Measurements from ENCODE around the gene NACC2. TPM values are rescaled to one million over a fixed set of nuclear protein-coding genes. Genes with fewer than 3 reads are reported as not detected.
A peak's percentile ranks its signal among the peaks of the same experiment; 100 is the strongest.

The NACC2 gene
- total and polyA plus RNA-seq, 2 experiments from 2014 or later = 3.8 to 20.8 TPM

GRCh38 chr9:136086951-136087740 is 7.9 kb downstream of the NACC2 start:
- peaks cover 13% of the 10 kb centered on the region for H3K79me2 ChIP-seq (replicated peaks; ENCODE audit: insufficient read depth)
- H3K4me2 ChIP-seq = no peak overlapping the region
- ATAC-seq = no peak
- no peak overlapping the region; the same call in 1 of the 2 replicates for H3K27ac ChIP-seq (ENCODE audit: low read depth)
- no peak overlapping the region for H2AFZ ChIP-seq
- Mint-ChIP-seq H3K27ac (peak overlapping the region; percentile 5; the same call in 1 of the 2 replicates), H3K9me3 (no peaks in the 10 kb centered on the region), H3K4me3 (no peak overlapping the region), H3K27me3 (ENCODE audit: insufficient read depth, low read depth, poor library complexity) (peaks cover 10% of the 10 kb centered on the region), H3K4me1 (peaks cover 26% of the 10 kb centered on the region), H3K36me3 (ENCODE audit: low read depth) (no peaks in the 10 kb centered on the region)
- H3K4me3 ChIP-seq = no peak overlapping the region
- no peaks in the 10 kb centered on the region for H3K27me3 ChIP-seq (ENCODE audit: insufficient read depth)
- TF ChIP-seq ZNF114 (CRISPR knock-in tag; IDR thresholded peaks at IDR 0.05) (no peak), EZH2 (IDR thresholded peaks at IDR 0.05; ENCODE audit: low read depth, unreplicated experiment) (no peak), REST (IDR thresholded peaks at IDR 0.05; ENCODE audit: unreplicated experiment) (no peak)
- no peaks in the 10 kb centered on the region for H4K20me1 ChIP-seq (replicated peaks; ENCODE audit: insufficient read depth)
- DNase-seq (ENCODE audit: low spot score) = no peak
- no peaks in the 10 kb centered on the region for H3K9me2 ChIP-seq (ENCODE audit: insufficient read depth)
- H3K4me1 ChIP-seq (ENCODE audit: insufficient read depth) = peaks cover 21% of the 10 kb centered on the region
- no peaks in the 10 kb centered on the region for H3F3A ChIP-seq (replicated peaks; ENCODE audit: low read depth)
- H3K36me3 ChIP-seq (ENCODE audit: insufficient read depth) = no peaks in the 10 kb centered on the region

GRCh38 chr9:136086213-136086881 is 8.7 kb downstream of the NACC2 start:
- Histone ChIP-seq H4K20me1 (replicated peaks; ENCODE audit: insufficient read depth) (no peaks in the 10 kb centered on the region), H3K4me3 (no peak overlapping the region), H3K27me3 (ENCODE audit: insufficient read depth) (no peaks in the 10 kb centered on the region), H3K4me1 (ENCODE audit: insufficient read depth) (peaks cover 21% of the 10 kb centered on the region), H3F3A (replicated peaks; ENCODE audit: low read depth) (no peaks in the 10 kb centered on the region), H3K79me2 (replicated peaks; ENCODE audit: insufficient read depth) (peaks cover 13% of the 10 kb centered on the region), H3K27ac (ENCODE audit: low read depth) (no peak overlapping the region), H3K4me2 (no peak overlapping the region), H3K36me3 (ENCODE audit: insufficient read depth) (no peaks in the 10 kb centered on the region), H2AFZ (no peak overlapping the region), H3K9me2 (ENCODE audit: insufficient read depth) (no peaks in the 10 kb centered on the region)
- H3K4me3 Mint-ChIP-seq = no peak overlapping the region
- H3K4me1 Mint-ChIP-seq = peaks cover 21% of the 10 kb centered on the region
- peak overlapping the region; percentile 5; the same call in 1 of the 2 replicates for H3K27ac Mint-ChIP-seq
- DNase-seq (ENCODE audit: low spot score) (no peak), ATAC-seq (peak; percentile 14)
- peaks cover 6% of the 10 kb centered on the region for H3K27me3 Mint-ChIP-seq (ENCODE audit: insufficient read depth, low read depth, poor library complexity)
- no peaks in the 10 kb centered on the region for H3K36me3 Mint-ChIP-seq (ENCODE audit: low read depth)
- H3K9me3 Mint-ChIP-seq = no peaks in the 10 kb centered on the region
- TF ChIP-seq ZNF114 (CRISPR knock-in tag; IDR thresholded peaks at IDR 0.05) = no peak
- TF ChIP-seq EZH2 (IDR thresholded peaks at IDR 0.05; ENCODE audit: low read depth, unreplicated experiment) = no peak

- H3K4me2 ChIP-seq = no peak overlapping the region
- Mint-ChIP-seq H3K27ac (no peak overlapping the region), H3K4me1 (peaks cover 20% of the 10 kb centered on the region), H3K4me3 (no peak overlapping the region), H3K36me3 (ENCODE audit: low read depth) (no peaks in the 10 kb centered on the region), H3K9me3 (no peaks in the 10 kb centered on the region), H3K27me3 (ENCODE audit: insufficient read depth, low read depth, poor library complexity) (peaks cover 7% of the 10 kb centered on the region)
- no peaks in the 10 kb centered on the region for H3K27me3 ChIP-seq (ENCODE audit: insufficient read depth)
- DNase-seq (ENCODE audit: low spot score) (no peak), ATAC-seq (no peak)
- H3F3A ChIP-seq (replicated peaks; ENCODE audit: low read depth) = no peaks in the 10 kb centered on the region
- H2AFZ ChIP-seq = no peak overlapping the region
- no peak overlapping the region for H3K4me3 ChIP-seq
- H3K27ac ChIP-seq (ENCODE audit: low read depth) = no peak overlapping the region
- no peaks in the 10 kb centered on the region for H3K36me3 ChIP-seq (ENCODE audit: insufficient read depth)
- H3K79me2 ChIP-seq (replicated peaks; ENCODE audit: insufficient read depth) = peaks cover 13% of the 10 kb centered on the region
- H4K20me1 ChIP-seq (replicated peaks; ENCODE audit: insufficient read depth) = no peaks in the 10 kb centered on the region
- no peaks in the 10 kb centered on the region for H3K9me2 ChIP-seq (ENCODE audit: insufficient read depth)
- H3K4me1 ChIP-seq (ENCODE audit: insufficient read depth) = peaks cover 19% of the 10 kb centered on the region
- TF ChIP-seq REST (IDR thresholded peaks at IDR 0.05; ENCODE audit: unreplicated experiment) = no peak
- TF ChIP-seq CTCF (conservative IDR thresholded peaks at IDR 0.05; ENCODE audit: low read depth in 2 of 2) = no peak
- TF ChIP-seq STAT1 (IDR thresholded peaks at IDR 0.05; ENCODE audit: unreplicated experiment) = no peak
- no peak for TF ChIP-seq ZNF114 (CRISPR knock-in tag; IDR thresholded peaks at IDR 0.05)
- TF ChIP-seq CREB1 (CRISPR knock-in tag; IDR thresholded peaks at IDR 0.05; ENCODE audit: low read depth) = no peak
- no peak for TF ChIP-seq EZH2phosphoT487 (IDR thresholded peaks at IDR 0.05; ENCODE audit: unreplicated experiment)
- TF ChIP-seq NANOG (IDR thresholded peaks at IDR 0.05; ENCODE audit: borderline replicate concordance) = no peak
Observed at GRCh38 chr9:136085815-136086212, 9.3 kb downstream of the NACC2 start.
